ENCODE data around the gene GULP1. TPM values are rescaled to one million over a fixed set of nuclear protein-coding genes. Genes with fewer than 3 reads are reported as not detected.

The GULP1 gene
- total and polyA plus RNA-seq, 2 experiments from 2014 or later = 94.6 to 181 TPM

- Mint-ChIP-seq H3K4me1 (peaks cover 27% of the 10 kb centered on the region), H3K36me3 (ENCODE audit: low read depth) (peaks cover 50% of the 10 kb centered on the region), H3K4me3 (no peak overlapping the region), H3K9me3 (peaks cover 17% of the 10 kb centered on the region), H3K27me3 (ENCODE audit: insufficient read depth, low read depth, poor library complexity) (no peaks in the 10 kb centered on the region), H3K27ac (no peak overlapping the region; the same call in 1 of the 2 replicates)
- Histone ChIP-seq H3K4me3 (no peak overlapping the region), H3K4me2 (no peak overlapping the region), H3K79me2 (replicated peaks; ENCODE audit: insufficient read depth) (peaks cover 92% of the 10 kb centered on the region), H3F3A (replicated peaks; ENCODE audit: low read depth) (no peaks in the 10 kb centered on the region), H4K20me1 (replicated peaks; ENCODE audit: insufficient read depth) (0 out of 2 replicates have a peak, but pooled peaks cover 9% of the 10 kb centered on the region), H3K36me3 (ENCODE audit: insufficient read depth) (0 out of 2 replicates have a peak, but pooled peaks cover 5% of the 10 kb centered on the region), H3K27me3 (ENCODE audit: insufficient read depth) (no peaks in the 10 kb centered on the region), H3K9me2 (ENCODE audit: insufficient read depth) (no peaks in the 10 kb centered on the region), H3K4me1 (ENCODE audit: insufficient read depth) (peaks cover 8% of the 10 kb centered on the region), H3K27ac (ENCODE audit: low read depth) (no peak overlapping the region), H2AFZ (no peak overlapping the region)
- ATAC-seq (no peak), DNase-seq (ENCODE audit: low spot score) (no peak)
- TF ChIP-seq ZNF114 (CRISPR knock-in tag; IDR thresholded peaks at IDR 0.05) (no peak), CTCF (conservative IDR thresholded peaks at IDR 0.05; ENCODE audit: low read depth in 2 of 2) (no peak), EZH2 (IDR thresholded peaks at IDR 0.05; ENCODE audit: low read depth, unreplicated experiment) (no peak), STAT1 (IDR thresholded peaks at IDR 0.05; ENCODE audit: unreplicated experiment) (no peak), EZH2phosphoT487 (IDR thresholded peaks at IDR 0.05; ENCODE audit: unreplicated experiment) (no peak), CREB1 (CRISPR knock-in tag; IDR thresholded peaks at IDR 0.05; ENCODE audit: low read depth) (no peak), ZNF331 (CRISPR knock-in tag; IDR thresholded peaks at IDR 0.05; ENCODE audit: low read depth) (no peak), REST (IDR thresholded peaks at IDR 0.05; ENCODE audit: unreplicated experiment) (no peak), ZNF462 (CRISPR knock-in tag; IDR thresholded peaks at IDR 0.05) (no peak), POLR2AphosphoS5 (IDR thresholded peaks at IDR 0.05; ENCODE audit: low read depth) (no peak), ETS1 (IDR thresholded peaks at IDR 0.05) (no peak), NANOG (IDR thresholded peaks at IDR 0.05; ENCODE audit: borderline replicate concordance) (no peak), JUNB (IDR thresholded peaks at IDR 0.05; ENCODE audit: unreplicated experiment) (no peak)
Observed at GRCh38 chr2:188414869-188415753, 123.4 kb downstream of the GULP1 start.

Measured in GM23338 (cell line).